ENCODE measurements around the gene AKT3. TPM values are rescaled to one million over a fixed set of nuclear protein-coding genes. Genes with fewer than 3 reads are reported as not detected.
A peak's percentile ranks its signal among the peaks of the same experiment; 100 is the strongest.

The AKT3 gene
- polyA plus RNA-seq, 6 donors from 2014 or later = 2.8 to 6.4 (median 3.5) TPM; not detected in 1

GRCh38 chr1:243587823-243588560, 262.1 kb downstream of the AKT3 start:
- H3K9me3 Mint-ChIP-seq = peaks cover 17 to 59% (median 35%) of the 10 kb centered on the region in 7 donors
- DNase-seq (no peak), ATAC-seq (ENCODE audit: low read depth in 2 of 2) (no peak)
- H3K4me1 Mint-ChIP-seq = peaks cover 10 to 18% (median 12%) of the 10 kb centered on the region in 3 donors
- H3K27ac Mint-ChIP-seq = peak overlapping the region in 1 of 6 donors; percentile 22
- H3K27me3 Mint-ChIP-seq = no peaks in the 10 kb centered on the region
- H3K4me3 Mint-ChIP-seq = no peak overlapping the region
- peaks cover 51 to 68% of the 10 kb centered on the region in 2 donors for H3K36me3 Mint-ChIP-seq

DNA sequence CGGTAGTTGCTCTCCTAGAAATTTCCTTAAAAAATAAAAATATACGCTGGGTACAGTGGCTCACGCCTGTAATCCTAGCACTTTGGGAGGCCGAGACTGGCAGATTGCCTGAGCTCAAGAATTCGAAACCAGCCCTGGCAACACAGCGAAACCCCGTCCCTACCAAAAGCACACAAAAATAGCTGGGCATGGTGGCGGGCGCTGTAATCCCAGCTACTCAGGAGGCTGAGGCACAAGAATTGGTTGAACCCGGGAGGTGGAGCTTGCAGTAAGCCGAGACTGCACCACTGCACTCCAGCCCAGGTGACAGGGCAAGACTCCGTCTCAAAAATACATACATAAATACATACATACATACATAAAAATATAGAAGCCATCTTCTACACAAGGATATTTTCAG, 262.8 kb downstream of the AKT3 start:
- H3K9me3 Mint-ChIP-seq = peaks cover 17 to 65% (median 41%) of the 10 kb centered on the region in 7 donors
- no peak overlapping the region for H3K27ac Mint-ChIP-seq
- DNase-seq (no peak), ATAC-seq (ENCODE audit: low read depth in 2 of 2) (no peak)
- no peaks in the 10 kb centered on the region for H3K27me3 Mint-ChIP-seq
- peaks cover 10 to 18% (median 12%) of the 10 kb centered on the region in 3 donors for H3K4me1 Mint-ChIP-seq
- peaks cover 57 to 75% of the 10 kb centered on the region in 2 donors for H3K36me3 Mint-ChIP-seq
- H3K4me3 Mint-ChIP-seq = no peak overlapping the region

- peaks cover 16 to 64% (median 46%) of the 10 kb centered on the region in 7 donors for H3K9me3 Mint-ChIP-seq
These were observed 264.1 kb downstream of the AKT3 start for GRCh38 chr1:243585982-243586381.

DNA sequence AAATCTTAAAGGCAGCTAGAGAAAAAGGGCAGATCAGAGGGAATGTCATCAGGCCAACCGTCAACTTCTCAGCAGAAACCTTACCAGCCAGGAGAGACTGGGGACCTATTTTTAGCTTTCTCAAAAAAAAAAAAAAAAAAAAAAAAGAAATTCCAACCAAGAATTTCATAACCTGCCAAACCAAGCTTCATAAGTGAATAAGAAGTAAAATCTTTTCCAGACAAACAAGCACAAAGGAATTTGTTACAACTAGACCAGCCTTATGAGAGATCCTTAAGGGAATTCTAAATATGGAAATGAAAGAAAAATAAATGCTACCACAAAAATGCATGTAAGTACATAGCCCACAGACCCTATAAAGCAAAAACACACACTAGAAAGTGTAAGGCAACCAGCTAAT, 267.7 kb downstream of the AKT3 start:
- no peak overlapping the region for H3K27ac Mint-ChIP-seq
- no peak overlapping the region for H3K4me3 Mint-ChIP-seq
- peaks cover 3 to 49% (median 35%) of the 10 kb centered on the region in 7 donors for H3K9me3 Mint-ChIP-seq
- no peak for DNase-seq
- ATAC-seq (ENCODE audit: low read depth in 2 of 2) = no peak
- peaks cover 0 to 6% (median 4%) of the 10 kb centered on the region in 3 donors for H3K4me1 Mint-ChIP-seq
- peaks cover 50 to 71% of the 10 kb centered on the region in 2 donors for H3K36me3 Mint-ChIP-seq
- no peaks in the 10 kb centered on the region for H3K27me3 Mint-ChIP-seq

More at GRCh38 chr1:243585982-243586381, 264.1 kb downstream of the AKT3 start:
- Mint-ChIP-seq H3K4me3 (no peak overlapping the region), H3K27ac (no peak overlapping the region), H3K36me3 (peaks cover 62 to 76% of the 10 kb centered on the region in 2 donors), H3K4me1 (peaks cover 10 to 18% (median 12%) of the 10 kb centered on the region in 3 donors), H3K27me3 (no peaks in the 10 kb centered on the region)
- DNase-seq (no peak), ATAC-seq (ENCODE audit: low read depth in 2 of 2) (no peak)

DNA sequence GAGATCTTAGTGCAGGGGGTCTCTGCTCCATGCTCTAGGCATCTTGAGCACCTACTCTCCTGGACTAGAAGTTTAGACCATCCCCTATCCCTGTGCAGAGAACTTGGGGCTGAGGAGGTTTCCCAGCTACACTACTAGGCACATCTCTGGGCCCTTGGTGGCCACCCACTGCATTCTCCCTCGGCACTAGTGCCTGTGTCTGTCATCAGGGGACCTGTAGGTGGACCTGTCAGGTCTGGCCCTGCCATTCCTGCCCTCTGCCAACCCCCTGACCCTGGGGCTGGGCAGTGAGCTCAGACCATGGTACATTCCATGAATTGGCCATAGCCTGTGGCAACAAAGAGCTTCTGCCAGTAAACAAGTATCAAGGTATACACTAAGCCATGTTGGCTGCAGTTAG, 269.1 kb downstream of the AKT3 start:
- Mint-ChIP-seq H3K9me3 (peaks cover 3 to 60% (median 36%) of the 10 kb centered on the region in 7 donors), H3K27ac (no peak overlapping the region), H3K36me3 (peaks cover 50 to 75% of the 10 kb centered on the region in 2 donors), H3K27me3 (no peaks in the 10 kb centered on the region), H3K4me3 (no peak overlapping the region), H3K4me1 (peaks cover 0 to 10% (median 6%) of the 10 kb centered on the region in 3 donors)
- no peak for ATAC-seq (ENCODE audit: low read depth in 2 of 2)
- no peak for DNase-seq

- Mint-ChIP-seq H3K27ac (no peak overlapping the region), H3K4me3 (no peak overlapping the region), H3K9me3 (peaks cover 2 to 51% (median 30%) of the 10 kb centered on the region in 7 donors), H3K27me3 (no peaks in the 10 kb centered on the region), H3K4me1 (peaks cover 0 to 10% (median 6%) of the 10 kb centered on the region in 3 donors), H3K36me3 (peaks cover 41 to 66% of the 10 kb centered on the region in 2 donors)
- DNase-seq (no peak), ATAC-seq (ENCODE audit: low read depth in 2 of 2) (no peak)
These were observed 270.0 kb downstream of the AKT3 start for GRCh38 chr1:243580072-243580471.

GRCh38 chr1:243575070-243575469, 275.0 kb downstream of the AKT3 start:
- no peak for ATAC-seq (ENCODE audit: low read depth in 2 of 2)
- Mint-ChIP-seq H3K27me3 (no peaks in the 10 kb centered on the region), H3K36me3 (peaks cover 27 to 30% of the 10 kb centered on the region in 2 donors)

GRCh38 chr1:243572940-243573339, 277.1 kb downstream of the AKT3 start:
- H3K36me3 Mint-ChIP-seq = peaks cover 11 to 33% of the 10 kb centered on the region in 2 donors
- no peak overlapping the region for H3K4me3 Mint-ChIP-seq
- DNase-seq (no peak), ATAC-seq (ENCODE audit: low read depth in 2 of 2) (no peak)
- H3K4me1 Mint-ChIP-seq = peaks cover 0 to 5% (median 0%) of the 10 kb centered on the region in 3 donors
- H3K27me3 Mint-ChIP-seq = no peaks in the 10 kb centered on the region
- H3K27ac Mint-ChIP-seq = no peak overlapping the region
- H3K9me3 Mint-ChIP-seq = peaks cover 0 to 15% (median 4%) of the 10 kb centered on the region in 7 donors

More at GRCh38 chr1:243575070-243575469, 275.0 kb downstream of the AKT3 start:
- DNase-seq = no peak
- Mint-ChIP-seq H3K27ac (no peak overlapping the region), H3K9me3 (peaks cover 0 to 15% (median 4%) of the 10 kb centered on the region in 7 donors), H3K4me1 (peaks cover 0 to 10% (median 6%) of the 10 kb centered on the region in 3 donors), H3K4me3 (no peak overlapping the region)

DNA sequence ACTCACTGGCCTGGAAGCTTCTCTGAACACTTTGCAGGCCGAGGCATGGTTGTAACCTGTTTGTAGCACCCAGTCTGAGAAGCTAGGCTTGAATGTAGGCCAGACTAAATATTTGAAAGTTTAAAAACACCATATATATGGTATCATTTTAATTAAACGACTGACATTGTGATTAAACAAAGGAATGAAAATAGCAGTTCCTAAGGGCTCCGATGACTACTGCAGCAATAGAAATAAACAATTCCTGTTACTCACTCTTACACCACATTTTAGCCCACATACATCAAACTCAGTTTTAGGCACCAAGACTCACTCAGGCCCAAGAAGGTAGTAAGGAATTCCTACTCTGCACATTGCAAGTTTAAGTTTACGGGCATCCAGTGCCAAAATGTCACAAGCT, 281.2 kb downstream of the AKT3 start:
- Mint-ChIP-seq H3K4me1 (no peaks in the 10 kb centered on the region), H3K27ac (no peak overlapping the region), H3K9me3 (no peaks in the 10 kb centered on the region), H3K36me3 (peaks cover 8 to 34% of the 10 kb centered on the region in 2 donors), H3K27me3 (no peaks in the 10 kb centered on the region), H3K4me3 (no peak overlapping the region)
- ATAC-seq (ENCODE audit: low read depth in 2 of 2) (no peak), DNase-seq (no peak)

GRCh38 chr1:243564814-243565213, 285.2 kb downstream of the AKT3 start:
- Mint-ChIP-seq H3K27ac (no peak overlapping the region), H3K36me3 (peaks cover 20 to 32% of the 10 kb centered on the region in 2 donors)

GRCh38 chr1:243563732-243564131, 286.3 kb downstream of the AKT3 start:
- DNase-seq = no peak
- Mint-ChIP-seq H3K36me3 (peaks cover 20 to 32% of the 10 kb centered on the region in 2 donors), H3K4me3 (no peak overlapping the region), H3K9me3 (peaks cover 0 to 9% (median 4%) of the 10 kb centered on the region in 7 donors), H3K27me3 (no peaks in the 10 kb centered on the region), H3K27ac (no peak overlapping the region), H3K4me1 (no peaks in the 10 kb centered on the region)
- no peak for ATAC-seq (ENCODE audit: low read depth in 2 of 2)

More at GRCh38 chr1:243564814-243565213, 285.2 kb downstream of the AKT3 start:
- ATAC-seq (ENCODE audit: low read depth in 2 of 2) = no peak
- no peak for DNase-seq
- H3K27me3 Mint-ChIP-seq = no peaks in the 10 kb centered on the region
- peaks cover 0 to 9% (median 4%) of the 10 kb centered on the region in 7 donors for H3K9me3 Mint-ChIP-seq
- no peak overlapping the region for H3K4me3 Mint-ChIP-seq
- H3K4me1 Mint-ChIP-seq = no peaks in the 10 kb centered on the region

- Mint-ChIP-seq H3K9me3 (peaks cover 0 to 9% (median 4%) of the 10 kb centered on the region in 7 donors), H3K27ac (peak overlapping the region in 1 of 6 donors; percentile 57), H3K4me1 (no peaks in the 10 kb centered on the region), H3K4me3 (no peak overlapping the region), H3K27me3 (no peaks in the 10 kb centered on the region), H3K36me3 (peaks cover 16 to 22% of the 10 kb centered on the region in 2 donors)
- no peak for DNase-seq
- ATAC-seq (ENCODE audit: low read depth in 2 of 2) = no peak
These were observed 287.6 kb downstream of the AKT3 start for GRCh38 chr1:243562473-243562872.

GRCh38 chr1:243561588-243562319, 288.3 kb downstream of the AKT3 start:
- H3K27me3 Mint-ChIP-seq = no peaks in the 10 kb centered on the region
- H3K4me3 Mint-ChIP-seq = no peak overlapping the region
- peaks cover 13 to 20% of the 10 kb centered on the region in 2 donors for H3K36me3 Mint-ChIP-seq
- H3K4me1 Mint-ChIP-seq = no peaks in the 10 kb centered on the region
- no peak for DNase-seq
- peaks cover 0 to 9% (median 4%) of the 10 kb centered on the region in 7 donors for H3K9me3 Mint-ChIP-seq
- ATAC-seq (ENCODE audit: low read depth in 2 of 2) = no peak
- peak overlapping the region in 1 of 6 donors; percentile 35 for H3K27ac Mint-ChIP-seq
